NT2/D1 (cell line): ENCODE data around the gene EEFSEC.

Experiments
- SUZ12 ChIP-seq: IDR thresholded peaks from 2 replicates; pipeline ENCODE4 v1.6.1; 2011; ENCODE audit not compliant: insufficient read length, insufficient read depth; ENCODE audit errors: extremely low read depth
- ZNF274 ChIP-seq: IDR thresholded peaks from 2 replicates; pipeline ENCODE4 v1.6.1; 2011; ENCODE audit warnings: mild to moderate bottlenecking, low read depth, low read length

- no peak for TF ChIP-seq SUZ12
- TF ChIP-seq ZNF274, result no peak
Observed at GRCh38 chr3:128276577-128277183, 123.4 kb downstream of the EEFSEC start.
